Measurements from ENCODE around the gene GDI2.

DNA sequence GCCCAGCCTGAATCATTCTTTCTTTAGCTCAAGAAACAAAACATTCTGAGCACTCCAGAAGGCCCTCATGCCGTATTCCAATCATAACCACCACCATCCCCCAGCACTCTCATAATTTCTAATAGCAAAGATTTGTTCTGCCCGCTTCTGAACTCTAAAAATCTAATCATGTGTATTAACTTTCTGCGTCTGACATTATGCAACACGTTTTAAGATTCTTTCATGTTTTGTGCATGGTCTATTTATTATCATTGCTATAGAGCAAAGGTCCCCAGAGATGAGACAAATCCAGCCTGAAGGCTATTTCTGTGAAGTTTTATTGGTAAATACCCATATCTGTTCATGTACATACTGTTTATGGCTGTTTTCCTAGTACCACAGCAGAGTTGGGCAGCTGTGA lies 8.8 kb downstream of the GDI2 start:
- TF ChIP-seq, protein P1, sequence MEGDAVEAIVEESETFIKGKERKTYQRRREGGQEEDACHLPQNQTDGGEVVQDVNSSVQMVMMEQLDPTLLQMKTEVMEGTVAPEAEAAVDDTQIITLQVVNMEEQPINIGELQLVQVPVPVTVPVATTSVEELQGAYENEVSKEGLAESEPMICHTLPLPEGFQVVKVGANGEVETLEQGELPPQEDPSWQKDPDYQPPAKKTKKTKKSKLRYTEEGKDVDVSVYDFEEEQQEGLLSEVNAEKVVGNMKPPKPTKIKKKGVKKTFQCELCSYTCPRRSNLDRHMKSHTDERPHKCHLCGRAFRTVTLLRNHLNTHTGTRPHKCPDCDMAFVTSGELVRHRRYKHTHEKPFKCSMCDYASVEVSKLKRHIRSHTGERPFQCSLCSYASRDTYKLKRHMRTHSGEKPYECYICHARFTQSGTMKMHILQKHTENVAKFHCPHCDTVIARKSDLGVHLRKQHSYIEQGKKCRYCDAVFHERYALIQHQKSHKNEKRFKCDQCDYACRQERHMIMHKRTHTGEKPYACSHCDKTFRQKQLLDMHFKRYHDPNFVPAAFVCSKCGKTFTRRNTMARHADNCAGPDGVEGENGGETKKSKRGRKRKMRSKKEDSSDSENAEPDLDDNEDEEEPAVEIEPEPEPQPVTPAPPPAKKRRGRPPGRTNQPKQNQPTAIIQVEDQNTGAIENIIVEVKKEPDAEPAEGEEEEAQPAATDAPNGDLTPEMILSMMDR (IDR thresholded peaks at IDR 0.05): no peak
- TF ChIP-seq POLR2A (IDR thresholded peaks at IDR 0.05) (no peak), POLR2AphosphoS5 (IDR thresholded peaks at IDR 0.05) (no peak)
